ENCODE results near the gene CLEC4F.

GRCh38 chr2:70834881-70835280 lies 14.5 kb upstream of the CLEC4F start:
- TF ChIP-seq POLR2AphosphoS5 (IDR thresholded peaks at IDR 0.05; ENCODE audit: low read length) (no peak), CTCF (IDR thresholded peaks at IDR 0.05 in 2 of 3, conservative IDR thresholded peaks at IDR 0.05 in 1 of 3; ENCODE audit: control insufficient read depth in 2 of 3, extremely low read depth in 1 of 3, insufficient read depth in 1 of 3, low read depth in 3 of 3, low read length in 3 of 3) (no peak), CHD1 (IDR thresholded peaks at IDR 0.05; ENCODE audit: low read depth, low read length) (no peak), E2F4 (IDR thresholded peaks at IDR 0.05; ENCODE audit: low read depth, low read length) (no peak), SUPT20H (IDR thresholded peaks at IDR 0.05; ENCODE audit: borderline replicate concordance, control insufficient read depth, low read depth, low read length) (no peak), PBX3 (IDR thresholded peaks at IDR 0.05; ENCODE audit: insufficient replicate concordance, low read depth, low read length) (no peak), ZZZ3 (IDR thresholded peaks at IDR 0.05; ENCODE audit: control insufficient read depth, insufficient read length, low read depth) (no peak), TCF12 (IDR thresholded peaks at IDR 0.05; ENCODE audit: low read depth, low read length) (no peak), POLR2A (IDR thresholded peaks at IDR 0.05; ENCODE audit: low read depth, low read length) (no peak), RFX5 (IDR thresholded peaks at IDR 0.05; ENCODE audit: low read depth, low read length) (no peak), ETV6 (conservative IDR thresholded peaks at IDR 0.05 in 1 of 2, IDR thresholded peaks at IDR 0.05 in 1 of 2; ENCODE audit: borderline replicate concordance in 1 of 2, low read depth in 1 of 2) (no peak), YY1 (IDR thresholded peaks at IDR 0.05; ENCODE audit: low read depth, low read length) (no peak), REST (IDR thresholded peaks at IDR 0.05; ENCODE audit: low read depth, low read length) (no peak), RB1 (IDR thresholded peaks at IDR 0.05; ENCODE audit: borderline replicate concordance) (no peak)
